Activated CD4-positive, CD25-positive, alpha-beta regulatory T cell treated with anti-CD3 and anti-CD28 coated beads, Interleukin-2, amount 50 U/mL, for 72 hours (primary cell): ENCODE measurements around the gene MAEA.

Source experiments
- DNase-seq: peaks from one replicate; pipeline ENCODE4 v3.0.0; 2021

Gene MAEA

DNA sequence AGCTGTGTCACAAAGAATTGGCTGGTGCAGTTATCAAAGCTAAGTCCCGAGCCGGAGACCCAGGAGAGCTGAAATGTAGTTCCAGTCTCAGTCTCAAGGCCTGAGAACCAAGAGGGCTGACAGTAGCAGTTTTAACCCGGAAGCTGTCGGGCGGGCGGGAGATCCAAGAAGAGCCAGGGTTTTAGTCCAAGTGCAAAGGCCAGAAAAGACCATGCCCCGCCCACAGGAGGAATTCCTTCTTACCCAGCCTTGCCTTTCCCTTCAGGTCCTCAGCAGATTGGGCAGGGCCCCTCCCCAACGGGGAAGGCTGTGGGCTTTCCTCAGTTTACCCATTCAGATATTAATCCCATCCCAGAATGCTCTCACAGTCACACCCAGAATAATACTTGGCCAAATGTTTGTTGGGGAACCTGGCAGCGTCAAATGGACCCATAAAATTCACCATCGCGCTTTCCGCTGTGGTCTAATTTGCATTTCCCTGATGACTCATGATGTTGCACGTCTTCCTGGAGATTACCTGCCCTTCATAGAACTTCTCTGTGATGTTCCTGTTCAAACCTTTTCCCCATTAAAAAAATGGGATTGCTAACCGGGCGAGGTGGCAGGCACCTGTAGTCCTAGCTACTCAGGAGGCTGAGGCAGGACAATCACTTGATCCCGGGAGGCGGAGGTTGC is 16.2 kb downstream of the MAEA start:
- DNase-seq, result no peak

- DNase-seq, result no peak
Observed at GRCh38 chr4:1307951-1308735, 18.5 kb downstream of the MAEA start.

GRCh38 chr4:1309261-1310010 is 19.7 kb downstream of the MAEA start:
- peak; percentile 53 for DNase-seq

GRCh38 chr4:1310031-1310795 is 20.5 kb downstream of the MAEA start:
- no peak for DNase-seq

DNA sequence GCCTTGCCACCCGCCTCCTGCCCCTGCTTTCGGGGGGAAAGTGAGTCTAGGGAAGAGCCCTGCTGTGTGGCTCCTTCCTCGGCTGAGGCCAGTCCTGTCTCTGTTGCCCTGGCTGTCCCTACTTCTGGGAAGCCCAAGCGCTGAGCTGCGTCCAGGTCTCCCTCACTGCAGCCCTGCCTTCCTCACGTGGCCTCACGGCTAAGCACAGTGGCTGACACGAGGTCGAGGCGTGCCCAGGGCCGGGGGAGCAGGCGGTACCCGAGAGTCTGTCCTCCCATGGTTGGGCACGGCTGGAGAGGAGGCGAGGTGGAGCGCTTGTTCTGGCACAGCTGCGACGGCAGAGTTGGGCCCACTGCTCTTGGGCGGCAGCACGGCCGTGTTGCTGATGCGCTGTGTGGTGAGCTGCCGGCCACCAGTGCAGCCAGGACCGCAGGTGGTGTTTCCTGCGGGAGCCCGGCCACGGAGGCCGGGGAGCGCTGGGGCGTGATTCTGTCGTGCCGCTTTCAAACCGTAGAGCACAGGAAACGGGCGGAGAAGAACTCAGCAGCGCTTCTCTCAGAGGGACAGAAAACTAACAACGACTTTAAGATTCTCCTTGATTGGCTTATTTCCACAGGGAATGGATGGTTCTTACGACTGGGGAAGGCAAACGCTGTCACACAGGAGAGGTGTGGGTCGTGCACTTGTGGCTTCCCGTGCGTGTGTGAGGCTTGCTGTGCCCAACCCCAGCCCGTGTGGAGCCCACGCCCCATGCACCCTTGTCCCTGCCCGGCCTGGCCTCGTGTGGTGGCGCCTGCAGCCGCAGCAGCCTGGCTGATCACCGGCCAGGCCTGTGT is 21.3 kb downstream of the MAEA start:
- no peak for DNase-seq

DNA sequence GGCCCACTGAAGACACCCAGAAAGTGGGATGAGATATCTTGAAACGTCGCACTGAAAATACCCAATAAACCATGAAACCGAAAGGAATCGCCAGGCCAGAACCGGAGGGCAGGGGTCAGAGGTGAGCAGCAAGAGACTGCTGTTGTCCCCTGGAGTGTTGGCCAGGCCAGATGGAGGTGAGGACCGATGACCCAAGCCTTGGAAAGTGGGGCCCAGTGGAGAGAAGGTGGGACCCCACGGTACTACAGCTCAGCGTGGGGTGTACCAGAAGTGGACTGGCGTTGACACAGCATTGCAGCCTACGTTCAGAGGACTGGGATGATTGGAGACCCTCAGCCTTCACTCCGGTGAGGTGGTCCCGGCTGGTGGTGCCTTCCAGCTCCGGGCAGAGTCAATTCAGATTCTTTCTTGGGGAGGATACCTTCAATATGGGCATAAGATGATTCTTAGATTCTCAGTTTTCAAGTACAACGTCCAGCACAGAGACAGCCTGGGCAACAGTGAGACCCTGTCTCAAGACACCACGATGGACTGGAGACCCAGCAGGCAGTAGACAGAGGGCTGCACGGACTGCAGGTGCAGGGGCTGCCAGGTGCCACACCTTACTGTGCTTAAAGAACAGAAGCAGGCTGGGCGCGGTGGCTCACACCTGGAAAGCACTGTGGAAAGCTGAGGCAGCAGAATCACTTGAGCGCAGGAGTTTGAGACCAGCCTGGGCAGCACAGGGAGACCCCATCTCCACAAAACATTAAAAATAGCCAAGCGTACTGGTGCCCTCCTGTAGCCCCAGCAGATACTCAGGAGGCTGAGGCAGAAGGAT is 23.3 kb downstream of the MAEA start:
- DNase-seq, result no peak

DNA sequence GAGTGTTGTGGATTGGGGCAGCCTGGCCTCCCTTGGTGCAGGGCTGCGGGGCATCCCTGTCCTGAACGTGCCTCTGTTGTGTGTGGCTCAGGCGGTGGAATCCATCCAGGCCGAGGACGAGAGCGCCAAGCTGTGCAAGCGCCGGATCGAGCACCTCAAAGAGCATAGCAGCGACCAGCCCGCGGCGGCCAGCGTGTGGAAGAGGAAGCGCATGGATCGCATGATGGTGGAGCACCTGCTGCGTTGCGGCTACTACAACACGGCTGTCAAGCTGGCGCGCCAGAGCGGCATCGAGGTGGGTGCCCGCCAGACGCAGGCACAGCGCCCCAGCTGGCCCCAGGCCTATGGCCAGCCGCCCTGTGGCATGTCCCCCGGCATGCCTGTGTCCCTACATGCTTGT is 25.6 kb downstream of the MAEA start:
- no peak for DNase-seq

- DNase-seq, result no peak
Observed at GRCh38 chr4:1315836-1316536, 26.3 kb downstream of the MAEA start.

DNA sequence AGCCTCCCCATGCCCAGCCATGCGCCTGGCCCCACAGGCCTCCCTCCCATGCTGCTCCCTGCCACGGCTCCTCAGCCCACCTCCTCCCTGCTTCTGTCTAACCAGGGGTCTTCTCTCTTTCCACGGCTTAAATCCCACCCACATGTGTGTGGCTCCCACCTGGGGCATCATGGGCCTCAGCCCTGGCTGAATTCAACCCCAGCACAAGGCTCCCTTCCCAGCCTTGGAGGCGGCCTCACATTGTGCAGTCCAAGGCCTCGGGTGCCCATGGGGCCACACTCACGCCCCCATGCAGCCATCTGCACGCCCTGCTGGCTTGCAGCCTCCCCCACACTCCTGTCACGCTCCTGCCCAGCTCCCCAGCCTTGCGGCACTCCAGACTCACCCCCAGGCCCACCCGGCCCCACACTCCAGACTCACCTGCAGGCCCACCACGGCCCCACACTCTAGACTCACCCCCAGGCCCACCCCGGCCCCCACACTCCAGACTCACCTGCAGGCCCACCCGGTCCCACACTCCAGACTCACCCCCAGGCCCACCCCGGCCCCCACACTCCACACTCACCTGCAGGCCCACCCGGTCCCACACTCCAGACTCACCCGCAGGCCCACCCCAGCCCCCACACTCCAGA is 27.0 kb downstream of the MAEA start:
- no peak for DNase-seq

DNA sequence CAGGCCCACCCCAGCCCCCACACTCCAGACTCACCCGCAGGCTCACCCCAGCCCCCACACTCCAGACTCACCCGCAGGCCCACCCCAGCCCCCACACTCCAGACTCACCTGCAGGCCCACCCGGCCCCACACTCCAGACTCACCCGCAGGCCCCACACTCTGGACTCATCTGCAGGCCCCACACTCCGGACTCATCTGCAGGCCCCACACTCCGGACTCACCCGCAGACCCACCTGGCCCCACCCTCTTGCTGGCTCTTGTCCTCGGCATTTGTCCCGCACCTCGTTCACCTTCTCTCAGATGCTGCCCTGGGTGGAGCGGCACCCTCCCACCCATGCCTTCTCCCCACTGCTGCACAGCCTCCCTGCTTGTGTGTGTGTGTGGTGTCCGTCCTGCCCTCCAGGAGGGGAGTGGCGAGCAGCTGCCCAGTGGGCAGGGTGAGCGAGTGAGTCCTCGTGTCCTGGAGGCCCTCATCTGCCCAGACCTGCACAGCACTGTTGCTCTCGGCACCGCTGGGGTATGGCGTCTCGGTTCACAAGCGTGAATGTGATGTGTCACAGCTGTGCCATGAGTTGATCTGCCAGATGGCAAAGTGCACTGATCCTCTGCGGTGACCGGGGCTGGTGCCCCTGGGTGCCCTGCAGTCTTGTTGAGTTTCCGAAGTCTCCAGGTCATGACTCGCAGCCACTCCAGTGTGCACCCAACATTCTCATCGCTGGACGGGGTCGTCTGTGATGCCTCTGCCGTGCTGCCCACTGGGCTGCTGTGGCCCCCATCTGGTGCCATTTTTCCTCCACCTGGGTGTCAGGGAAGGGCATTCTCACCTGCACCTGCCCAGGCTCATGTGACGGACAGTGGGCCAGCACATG is 27.7 kb downstream of the MAEA start:
- DNase-seq, result no peak

GRCh38 chr4:1318046-1318375 is 28.3 kb downstream of the MAEA start:
- no peak for DNase-seq

- no peak for DNase-seq
Observed at GRCh38 chr4:1318488-1319213, 29.0 kb downstream of the MAEA start.

- no peak for DNase-seq
Observed at GRCh38 chr4:1321486-1321885, 31.8 kb downstream of the MAEA start.

DNA sequence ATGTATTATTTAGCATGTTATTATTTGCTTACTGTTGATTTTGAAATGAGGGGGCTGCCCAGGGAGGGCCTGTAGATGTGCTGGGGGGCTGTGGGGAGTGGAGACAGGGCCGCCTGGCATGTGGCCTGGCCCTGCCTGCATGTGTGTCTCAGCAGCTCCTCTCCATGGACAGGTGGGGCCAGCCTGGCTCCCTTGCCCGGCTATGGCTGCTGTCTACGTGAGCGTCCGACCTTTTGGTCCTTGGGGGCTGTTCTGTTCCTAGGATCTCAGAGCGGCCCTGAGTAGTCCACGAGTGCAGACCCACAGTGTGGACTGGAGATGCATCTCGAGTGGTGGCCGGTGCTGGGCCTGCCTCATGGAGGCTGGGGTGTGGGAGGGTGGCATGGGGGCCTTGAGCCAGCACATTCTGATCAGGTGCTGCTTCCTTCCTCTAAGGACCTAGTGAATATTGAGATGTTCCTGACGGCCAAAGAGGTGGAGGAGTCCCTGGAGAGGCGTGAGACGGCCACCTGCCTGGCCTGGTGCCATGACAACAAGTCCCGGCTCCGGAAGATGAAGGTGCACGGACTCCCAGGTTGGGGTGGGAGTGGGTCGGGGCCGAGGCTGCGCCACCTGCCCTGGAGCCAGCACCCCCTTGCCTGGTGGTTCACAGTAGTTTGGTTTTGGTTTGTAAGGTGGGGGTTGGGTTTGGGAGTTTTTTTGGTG is 32.4 kb downstream of the MAEA start:
- no peak for DNase-seq

GRCh38 chr4:1323280-1323634 is 33.6 kb downstream of the MAEA start:
- no peak for DNase-seq

DNA sequence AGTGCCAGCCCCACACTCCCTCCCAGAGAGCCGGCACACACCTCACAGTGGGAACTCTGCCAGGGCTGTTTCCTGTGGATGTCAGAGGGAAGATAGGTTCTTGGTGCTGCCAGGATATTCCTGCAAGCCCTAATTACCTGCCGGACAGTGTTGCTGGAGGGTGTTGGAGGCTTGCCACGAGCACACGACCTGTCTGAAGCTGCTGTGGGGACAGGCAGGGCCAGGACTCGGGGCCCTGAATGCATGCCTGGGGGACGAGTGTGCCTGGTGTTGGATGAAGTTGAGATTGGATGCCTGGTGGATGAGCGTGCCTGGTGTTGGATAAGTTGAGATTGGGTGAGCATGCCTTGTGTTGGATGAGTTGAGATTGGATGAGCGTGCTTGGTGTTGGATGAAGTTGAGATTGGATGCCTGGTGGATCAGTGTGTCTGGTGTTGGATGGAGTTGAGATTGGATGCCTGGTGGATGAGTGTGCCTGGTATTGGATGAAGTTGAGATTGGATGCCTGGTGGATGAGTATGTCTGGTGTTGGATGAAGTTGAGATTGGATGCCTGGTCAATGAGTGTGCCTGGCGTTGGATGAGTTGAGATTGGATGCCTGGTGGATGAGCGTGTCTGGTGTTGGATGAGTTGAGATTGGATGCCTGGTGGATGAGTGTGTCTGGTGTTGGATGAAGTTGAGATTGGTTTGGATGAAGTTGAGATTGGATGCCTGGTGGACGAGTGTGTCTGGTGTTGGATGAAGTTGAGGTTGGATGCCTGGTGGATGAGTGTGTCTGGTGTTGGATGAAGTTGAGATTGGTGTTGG is 34.1 kb downstream of the MAEA start:
- DNase-seq, result no peak
